ENCODE measurements around the gene AGL.
"Not testable (repeated sequence)": the region's sequence is repeated elsewhere in the genome, so short reads cannot be mapped to it uniquely, and the experiment has no call there.

AGL gene

GRCh38 chr1:99829269-99829668 lies 20.9 kb upstream of the AGL start:
- no peaks in the 10 kb centered on the region for H3K36me3 ChIP-seq (ENCODE audit: control insufficient read depth in 4 of 4, insufficient read depth in 4 of 4, low read length in 3 of 4)
- DNase-seq, result no peak
- WGBS (ENCODE audit: insufficient coverage), result 69% methylated on average over 2 of the region's 2 CpGs
- H3K27ac ChIP-seq (ENCODE audit: insufficient read depth in 1 of 2, low read depth in 1 of 2, low read length in 2 of 2, poor library complexity in 1 of 2, severe bottlenecking in 2 of 2), result no peak overlapping the region
- H3K9me3 ChIP-seq (ENCODE audit: control extremely low read depth in 1 of 5, control insufficient read depth in 4 of 5, insufficient read depth in 2 of 5, low read depth in 1 of 5, low read length in 4 of 5), result peaks cover 0 to 5% (median 1%) of the 10 kb centered on the region in 5 experiments
- no peaks in the 10 kb centered on the region for H3K27me3 ChIP-seq (replicated peaks in 2 of 5; ENCODE audit: control insufficient read depth in 4 of 5, insufficient read depth in 5 of 5, low read length in 4 of 5)
- H3K4me3 ChIP-seq (ENCODE audit: control insufficient read depth in 1 of 7, extremely low read depth in 1 of 7, insufficient read depth in 4 of 7, low read depth in 2 of 7, low read length in 6 of 7), result no peak overlapping the region
- peaks cover 0 to 2% (median 0%) of the 10 kb centered on the region in 4 experiments for H3K4me1 ChIP-seq (ENCODE audit: control extremely low read depth in 1 of 4, control insufficient read depth in 4 of 4, insufficient read depth in 4 of 4, low read length in 3 of 4)
- CTCF ChIA-PET, result no interaction called here
- POLR2A ChIA-PET, result no interaction called here

GRCh38 chr1:99833911-99834310 lies 16.2 kb upstream of the AGL start:
- POLR2A ChIA-PET; H3K36me3 ChIP-seq (ENCODE audit: control insufficient read depth in 4 of 4, insufficient read depth in 4 of 4, low read length in 3 of 4); DNase-seq; H3K4me1 ChIP-seq (ENCODE audit: control extremely low read depth in 1 of 4, control insufficient read depth in 4 of 4, insufficient read depth in 4 of 4, low read length in 3 of 4); H3K27ac ChIP-seq (ENCODE audit: insufficient read depth in 1 of 2, low read depth in 1 of 2, low read length in 2 of 2, poor library complexity in 1 of 2, severe bottlenecking in 2 of 2); H3K4me3 ChIP-seq (ENCODE audit: control insufficient read depth in 1 of 7, extremely low read depth in 1 of 7, insufficient read depth in 4 of 7, low read depth in 2 of 7, low read length in 6 of 7); H3K9me3 ChIP-seq (ENCODE audit: control extremely low read depth in 1 of 5, control insufficient read depth in 4 of 5, insufficient read depth in 2 of 5, low read depth in 1 of 5, low read length in 4 of 5); CTCF ChIA-PET; H3K27me3 ChIP-seq (replicated peaks in 2 of 5; ENCODE audit: control insufficient read depth in 4 of 5, insufficient read depth in 5 of 5, low read length in 4 of 5): not testable (repeated sequence)
- 100% methylated on average over 1 of the region's 7 CpGs for WGBS (ENCODE audit: insufficient coverage)

DNA sequence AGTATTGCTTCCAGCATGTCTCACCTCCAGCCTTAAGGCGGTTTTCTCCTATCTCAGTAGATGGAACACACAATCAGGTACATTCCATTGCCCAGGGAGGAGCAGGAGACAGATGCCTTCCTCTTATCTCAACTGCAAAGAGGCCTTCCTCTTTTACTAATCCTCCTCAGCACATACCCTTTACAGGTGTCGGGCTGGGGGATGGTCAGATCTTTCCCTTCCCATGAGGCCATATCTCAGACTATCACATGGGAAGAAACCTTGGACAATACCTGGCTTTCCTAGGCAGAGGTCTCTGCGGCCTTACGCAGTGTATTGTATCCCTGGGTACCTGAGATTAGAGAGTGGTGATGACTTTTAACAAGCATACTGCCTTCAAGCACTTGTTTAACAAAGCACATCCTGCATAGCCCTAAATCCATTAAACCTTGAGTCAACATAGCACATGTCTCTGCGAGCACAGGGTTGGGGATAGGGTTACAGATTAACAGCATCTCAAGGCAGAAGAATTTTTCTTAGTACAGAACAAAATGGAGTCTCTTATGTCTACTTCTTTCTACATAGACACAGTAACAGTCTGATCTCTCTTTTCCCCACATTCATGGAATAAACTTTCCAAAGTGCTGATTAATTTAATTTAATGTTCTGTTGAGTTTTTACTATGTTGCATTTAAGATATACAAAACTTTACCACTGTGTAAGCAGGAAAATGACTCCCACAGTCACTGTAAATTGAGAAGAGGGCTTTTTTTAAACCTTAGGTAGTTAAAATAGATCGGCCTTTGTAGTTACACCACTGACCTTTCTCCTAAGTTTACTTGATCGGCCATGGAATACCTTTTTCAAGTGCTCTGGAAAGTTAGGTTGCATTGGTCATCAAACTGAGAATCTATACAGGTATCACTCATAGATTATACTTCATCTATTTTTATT lies 13.7 kb upstream of the AGL start:
- H3K27me3 ChIP-seq (replicated peaks in 2 of 5; ENCODE audit: control insufficient read depth in 4 of 5, insufficient read depth in 5 of 5, low read length in 4 of 5); DNase-seq; H3K27ac ChIP-seq (ENCODE audit: insufficient read depth in 1 of 2, low read depth in 1 of 2, low read length in 2 of 2, poor library complexity in 1 of 2, severe bottlenecking in 2 of 2); H3K36me3 ChIP-seq (ENCODE audit: control insufficient read depth in 4 of 4, insufficient read depth in 4 of 4, low read length in 3 of 4); H3K4me3 ChIP-seq (ENCODE audit: control insufficient read depth in 1 of 7, extremely low read depth in 1 of 7, insufficient read depth in 4 of 7, low read depth in 2 of 7, low read length in 6 of 7); CTCF ChIA-PET; POLR2A ChIA-PET; H3K4me1 ChIP-seq (ENCODE audit: control extremely low read depth in 1 of 4, control insufficient read depth in 4 of 4, insufficient read depth in 4 of 4, low read length in 3 of 4): not testable (repeated sequence)
- H3K9me3 ChIP-seq (ENCODE audit: control extremely low read depth in 1 of 5, control insufficient read depth in 4 of 5, insufficient read depth in 2 of 5, low read depth in 1 of 5, low read length in 4 of 5), result peaks cover 0 to 10% (median 0%) of the 10 kb centered on the region in 5 experiments
- WGBS (ENCODE audit: insufficient coverage), result 100% methylated on average over 2 of the region's 7 CpGs

DNA sequence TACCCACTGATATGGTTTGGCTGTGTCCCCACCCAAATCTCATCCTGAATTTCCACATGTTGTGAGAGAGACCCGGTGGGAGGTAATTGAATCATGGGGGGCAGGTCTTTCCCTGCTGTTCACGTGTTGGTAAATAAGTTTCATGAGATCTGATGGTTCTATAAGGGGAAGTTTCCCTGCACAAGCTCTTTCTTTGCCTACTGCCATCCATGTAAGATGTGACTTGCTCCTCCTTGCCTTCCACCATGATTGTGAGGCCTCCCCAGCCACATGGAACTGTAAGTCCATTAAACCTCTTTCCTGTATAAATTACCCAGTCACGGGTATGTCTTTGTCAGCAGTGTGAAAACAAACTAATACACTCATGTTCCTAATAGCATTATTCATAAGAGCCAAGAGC lies 9.8 kb upstream of the AGL start:
- H3K4me1 ChIP-seq (ENCODE audit: control extremely low read depth in 1 of 4, control insufficient read depth in 4 of 4, insufficient read depth in 4 of 4, low read length in 3 of 4); CTCF ChIA-PET; H3K36me3 ChIP-seq (ENCODE audit: control insufficient read depth in 4 of 4, insufficient read depth in 4 of 4, low read length in 3 of 4); H3K27ac ChIP-seq (ENCODE audit: insufficient read depth in 1 of 2, low read depth in 1 of 2, low read length in 2 of 2, poor library complexity in 1 of 2, severe bottlenecking in 2 of 2); H3K4me3 ChIP-seq (ENCODE audit: control insufficient read depth in 1 of 7, extremely low read depth in 1 of 7, insufficient read depth in 4 of 7, low read depth in 2 of 7, low read length in 6 of 7); DNase-seq; H3K27me3 ChIP-seq (replicated peaks in 2 of 5; ENCODE audit: control insufficient read depth in 4 of 5, insufficient read depth in 5 of 5, low read length in 4 of 5): not testable (repeated sequence)
- POLR2A ChIA-PET, result interaction anchor here (0.7 kb wide), 1 partner anchor 130 kb away, joined by 3 read pairs; no protein-coding TSS in a partner anchor
- WGBS (ENCODE audit: insufficient coverage), result no CpG with 5 or more reads among the region's 3 CpGs
- peaks cover 0 to 10% (median 0%) of the 10 kb centered on the region in 5 experiments for H3K9me3 ChIP-seq (ENCODE audit: control extremely low read depth in 1 of 5, control insufficient read depth in 4 of 5, insufficient read depth in 2 of 5, low read depth in 1 of 5, low read length in 4 of 5)

DNA sequence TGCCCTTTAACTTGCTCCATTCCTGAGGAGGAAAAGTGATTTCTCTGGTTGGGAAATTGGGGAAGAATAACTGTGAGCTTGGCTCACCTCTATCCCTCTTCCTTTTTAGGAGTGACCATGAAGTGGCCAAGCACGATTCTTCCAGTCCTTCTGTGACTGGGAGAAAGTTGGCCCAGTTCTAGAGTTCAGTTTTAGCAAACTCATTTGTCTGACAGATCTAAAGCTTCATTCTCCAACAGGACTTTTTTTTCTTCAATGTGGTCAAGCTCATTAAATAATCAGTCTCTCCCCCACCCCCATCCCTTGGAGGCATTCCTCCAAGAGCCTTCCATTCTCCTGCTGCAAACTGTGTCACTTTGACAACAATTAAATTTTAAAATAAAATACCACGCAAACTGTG lies 6.4 kb upstream of the AGL start:
- Histone ChIP-seq H3K27ac (ENCODE audit: insufficient read depth in 1 of 2, low read depth in 1 of 2, low read length in 2 of 2, poor library complexity in 1 of 2, severe bottlenecking in 2 of 2) (no peak overlapping the region), H3K36me3 (ENCODE audit: control insufficient read depth in 4 of 4, insufficient read depth in 4 of 4, low read length in 3 of 4) (no peaks in the 10 kb centered on the region), H3K27me3 (replicated peaks in 2 of 5; ENCODE audit: control insufficient read depth in 4 of 5, insufficient read depth in 5 of 5, low read length in 4 of 5) (no peaks in the 10 kb centered on the region), H3K9me3 (ENCODE audit: control extremely low read depth in 1 of 5, control insufficient read depth in 4 of 5, insufficient read depth in 2 of 5, low read depth in 1 of 5, low read length in 4 of 5) (peaks cover 0 to 10% (median 0%) of the 10 kb centered on the region in 5 experiments), H3K4me3 (ENCODE audit: control insufficient read depth in 1 of 7, extremely low read depth in 1 of 7, insufficient read depth in 4 of 7, low read depth in 2 of 7, low read length in 6 of 7) (no peak overlapping the region), H3K4me1 (ENCODE audit: control extremely low read depth in 1 of 4, control insufficient read depth in 4 of 4, insufficient read depth in 4 of 4, low read length in 3 of 4) (no peaks in the 10 kb centered on the region)
- CTCF ChIA-PET, result interaction anchor here (0.6 kb wide), 1 partner anchor 1369 kb away, joined by 3 read pairs; no protein-coding TSS in a partner anchor
- POLR2A ChIA-PET, result interaction anchor here (0.7 kb wide), 1 partner anchor 27 kb away, joined by 3 read pairs; no protein-coding TSS in a partner anchor
- no peak for DNase-seq
- 86% methylated on average over 1 of the region's 2 CpGs for WGBS (ENCODE audit: insufficient coverage)

GRCh38 chr1:99845201-99845600 lies 5.0 kb upstream of the AGL start:
- H3K36me3 ChIP-seq (ENCODE audit: control insufficient read depth in 4 of 4, insufficient read depth in 4 of 4, low read length in 3 of 4); CTCF ChIA-PET; H3K27ac ChIP-seq (ENCODE audit: insufficient read depth in 1 of 2, low read depth in 1 of 2, low read length in 2 of 2, poor library complexity in 1 of 2, severe bottlenecking in 2 of 2); H3K4me3 ChIP-seq (ENCODE audit: control insufficient read depth in 1 of 7, extremely low read depth in 1 of 7, insufficient read depth in 4 of 7, low read depth in 2 of 7, low read length in 6 of 7); H3K4me1 ChIP-seq (ENCODE audit: control extremely low read depth in 1 of 4, control insufficient read depth in 4 of 4, insufficient read depth in 4 of 4, low read length in 3 of 4); H3K9me3 ChIP-seq (ENCODE audit: control extremely low read depth in 1 of 5, control insufficient read depth in 4 of 5, insufficient read depth in 2 of 5, low read depth in 1 of 5, low read length in 4 of 5); DNase-seq; H3K27me3 ChIP-seq (replicated peaks in 2 of 5; ENCODE audit: control insufficient read depth in 4 of 5, insufficient read depth in 5 of 5, low read length in 4 of 5): not testable (repeated sequence)
- POLR2A ChIA-PET, result interaction anchor here (0.7 kb wide), 1 partner anchor 155 kb away, joined by 3 read pairs; no protein-coding TSS in a partner anchor
- WGBS (ENCODE audit: insufficient coverage), result 95% methylated on average over 9 of the region's 9 CpGs

- no peaks in the 10 kb centered on the region for H3K9me3 ChIP-seq (ENCODE audit: control extremely low read depth in 1 of 5, control insufficient read depth in 4 of 5, insufficient read depth in 2 of 5, low read depth in 1 of 5, low read length in 4 of 5)
- WGBS (ENCODE audit: insufficient coverage), result 84% methylated on average over 6 of the region's 6 CpGs
- peaks cover 0 to 7% (median 2%) of the 10 kb centered on the region in 4 experiments for H3K36me3 ChIP-seq (ENCODE audit: control insufficient read depth in 4 of 4, insufficient read depth in 4 of 4, low read length in 3 of 4)
- peak overlapping the region; percentile 64 to 88 for H3K27ac ChIP-seq (ENCODE audit: insufficient read depth in 1 of 2, low read depth in 1 of 2, low read length in 2 of 2, poor library complexity in 1 of 2, severe bottlenecking in 2 of 2)
- ChIA-PET POLR2A (no interaction called here), CTCF (no interaction called here)
- H3K27me3 ChIP-seq (replicated peaks in 2 of 5; ENCODE audit: control insufficient read depth in 4 of 5, insufficient read depth in 5 of 5, low read length in 4 of 5), result no peaks in the 10 kb centered on the region
- H3K4me3 ChIP-seq (ENCODE audit: control insufficient read depth in 1 of 7, extremely low read depth in 1 of 7, insufficient read depth in 4 of 7, low read depth in 2 of 7, low read length in 6 of 7), result peak overlapping the region in 6 of 7 experiments; percentile 90 to 99 (median 95)
- peaks cover 4 to 19% (median 10%) of the 10 kb centered on the region in 4 experiments for H3K4me1 ChIP-seq (ENCODE audit: control extremely low read depth in 1 of 4, control insufficient read depth in 4 of 4, insufficient read depth in 4 of 4, low read length in 3 of 4)
- DNase-seq, result peak in 1 of 3 donors; percentile 7
Measured at GRCh38 chr1:99849413-99849743, 783 bp upstream of the AGL start.
